ENCODE measurements around the gene SLC8A2.

GRCh38 chr19:47490847-47491246, 19.2 kb upstream of the SLC8A2 start:
- TF ChIP-seq POLR2A (IDR thresholded peaks at IDR 0.05) (no peak), CTCF (IDR thresholded peaks at IDR 0.05) (no peak)

Measured in transverse colon (tissue), 3 donors.